ENCODE measurements around the gene UBQLN2. TPM values are rescaled to one million over a fixed set of nuclear protein-coding genes. Genes with fewer than 3 reads are reported as not detected.
A peak's percentile ranks its signal among the peaks of the same experiment; 100 is the strongest.
"Not testable (repeated sequence)": the region's sequence is repeated elsewhere in the genome, so short reads cannot be mapped to it uniquely, and the experiment has no call there.

UBQLN2 gene
- total RNA-seq, 4 donors from 2014 or later, result 22.2 to 27.8 (median 25.3) TPM

DNA sequence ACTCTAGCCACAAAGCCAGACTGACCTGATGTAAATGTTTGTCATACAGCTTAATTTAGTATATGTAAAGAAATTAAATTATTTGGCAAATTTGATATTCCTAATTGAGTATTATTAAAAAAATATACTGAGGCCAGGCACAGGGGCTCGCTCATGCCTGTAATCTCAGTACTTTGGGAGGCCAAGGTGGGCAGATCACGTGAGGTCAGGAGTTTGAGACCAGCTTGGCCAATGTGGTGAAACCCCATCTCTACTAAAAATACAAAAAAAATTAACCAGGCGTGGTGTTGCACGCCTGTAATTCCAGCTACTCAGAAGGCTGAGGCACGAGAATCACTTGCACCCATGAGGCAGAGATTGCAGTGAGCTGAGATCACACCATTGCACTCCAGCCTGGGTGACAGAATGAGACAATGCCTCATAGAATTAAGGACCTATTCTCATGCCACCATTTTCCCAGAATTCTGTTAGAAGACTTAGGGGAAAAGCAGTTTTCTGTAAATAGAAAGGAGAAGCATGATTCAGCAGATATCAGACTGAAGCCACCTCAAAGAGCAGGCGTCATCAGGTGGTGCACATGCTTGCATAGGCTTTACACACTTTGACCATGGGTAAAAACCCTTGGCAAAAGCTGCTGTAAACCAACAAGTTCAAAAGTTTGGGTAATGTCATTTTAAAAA is 6.1 kb downstream of the UBQLN2 start:
- Histone ChIP-seq H3K36me3 (no peaks in the 10 kb centered on the region), H3K4me1 (peaks cover 0 to 40% (median 7%) of the 10 kb centered on the region in 4 donors), H3K9me3 (no peaks in the 10 kb centered on the region), H3K27ac (peak overlapping the region in 2 of 4 donors; percentile 66 to 74), H3K27me3 (no peaks in the 10 kb centered on the region), H3K4me3 (no peak overlapping the region)
- WGBS, 2 donors, result 42 to 61% methylated on average over 6 of the region's 6 CpGs
- no peak for DNase-seq (ENCODE audit: low spot score in 2 of 2)
- no peak for TF ChIP-seq EP300 (IDR thresholded peaks at IDR 0.05)
- TF ChIP-seq, protein P1, sequence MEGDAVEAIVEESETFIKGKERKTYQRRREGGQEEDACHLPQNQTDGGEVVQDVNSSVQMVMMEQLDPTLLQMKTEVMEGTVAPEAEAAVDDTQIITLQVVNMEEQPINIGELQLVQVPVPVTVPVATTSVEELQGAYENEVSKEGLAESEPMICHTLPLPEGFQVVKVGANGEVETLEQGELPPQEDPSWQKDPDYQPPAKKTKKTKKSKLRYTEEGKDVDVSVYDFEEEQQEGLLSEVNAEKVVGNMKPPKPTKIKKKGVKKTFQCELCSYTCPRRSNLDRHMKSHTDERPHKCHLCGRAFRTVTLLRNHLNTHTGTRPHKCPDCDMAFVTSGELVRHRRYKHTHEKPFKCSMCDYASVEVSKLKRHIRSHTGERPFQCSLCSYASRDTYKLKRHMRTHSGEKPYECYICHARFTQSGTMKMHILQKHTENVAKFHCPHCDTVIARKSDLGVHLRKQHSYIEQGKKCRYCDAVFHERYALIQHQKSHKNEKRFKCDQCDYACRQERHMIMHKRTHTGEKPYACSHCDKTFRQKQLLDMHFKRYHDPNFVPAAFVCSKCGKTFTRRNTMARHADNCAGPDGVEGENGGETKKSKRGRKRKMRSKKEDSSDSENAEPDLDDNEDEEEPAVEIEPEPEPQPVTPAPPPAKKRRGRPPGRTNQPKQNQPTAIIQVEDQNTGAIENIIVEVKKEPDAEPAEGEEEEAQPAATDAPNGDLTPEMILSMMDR (IDR thresholded peaks at IDR 0.05), result no peak
- no peak for TF ChIP-seq POLR2A (IDR thresholded peaks at IDR 0.05)

DNA sequence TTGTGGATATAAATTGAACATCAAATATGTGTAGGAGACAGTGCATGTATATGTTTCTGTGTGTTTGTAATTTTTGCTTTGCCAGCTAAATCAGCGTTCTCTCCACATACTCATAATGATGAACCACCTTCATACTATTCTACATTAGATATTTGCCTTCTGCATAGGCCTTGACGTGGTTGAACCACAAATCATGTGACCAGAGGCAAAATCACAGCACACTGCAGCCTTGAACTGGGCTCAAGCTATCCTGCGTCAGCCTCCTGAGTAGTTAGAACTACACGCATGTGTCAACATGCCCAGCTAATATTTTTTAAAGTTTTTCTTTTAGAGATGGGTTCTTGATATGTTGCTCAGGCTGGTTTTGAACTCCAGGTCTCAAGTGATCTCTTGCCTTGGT is 9.5 kb downstream of the UBQLN2 start:
- H3K27me3 ChIP-seq, result no peaks in the 10 kb centered on the region
- peaks cover 0 to 24% (median 7%) of the 10 kb centered on the region in 4 donors for H3K4me1 ChIP-seq
- H3K9me3 ChIP-seq, result no peaks in the 10 kb centered on the region
- TF ChIP-seq EP300 (IDR thresholded peaks at IDR 0.05) (no peak), POLR2A (IDR thresholded peaks at IDR 0.05) (no peak)
- TF ChIP-seq, protein P1 (IDR thresholded peaks at IDR 0.05), result no peak
- H3K4me3 ChIP-seq, result no peak overlapping the region
- H3K36me3 ChIP-seq, result peaks cover 0 to 5% (median 0%) of the 10 kb centered on the region in 3 donors
- no peak overlapping the region for H3K27ac ChIP-seq
- WGBS, 2 donors, result 79 to 91% methylated on average over 4 of the region's 4 CpGs
- no peak for DNase-seq (ENCODE audit: low spot score in 2 of 2)

DNA sequence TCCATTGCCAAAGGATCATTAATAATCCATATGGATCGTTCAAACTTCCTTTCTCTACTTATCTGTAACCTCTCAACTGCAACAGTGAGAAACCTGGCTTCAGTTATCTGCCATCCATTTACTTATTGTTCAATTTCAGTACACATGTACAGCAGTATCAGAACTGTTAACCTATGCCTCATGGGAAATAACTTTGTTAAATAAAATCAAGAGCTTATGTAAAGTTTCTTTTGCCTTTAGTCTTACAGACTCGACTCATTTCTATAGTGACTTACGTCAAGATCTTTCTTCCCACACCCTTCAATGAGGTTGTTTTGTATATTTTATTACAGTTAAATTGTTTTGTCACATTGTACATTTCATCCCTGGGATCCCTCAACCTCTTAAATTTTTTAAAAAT is 11.4 kb downstream of the UBQLN2 start:
- Histone ChIP-seq H3K4me1 (peaks cover 0 to 6% (median 2%) of the 10 kb centered on the region in 4 donors), H3K9me3 (no peaks in the 10 kb centered on the region), H3K36me3 (peaks cover 0 to 5% (median 0%) of the 10 kb centered on the region in 3 donors), H3K27ac (no peak overlapping the region), H3K27me3 (no peaks in the 10 kb centered on the region), H3K4me3 (no peak overlapping the region)
- DNase-seq (ENCODE audit: low spot score in 2 of 2), result no peak
- TF ChIP-seq POLR2A (IDR thresholded peaks at IDR 0.05), result no peak
- no peak for TF ChIP-seq EP300 (IDR thresholded peaks at IDR 0.05)
- TF ChIP-seq, protein P1 (IDR thresholded peaks at IDR 0.05), result no peak
- 84 to 100% methylated on average over 3 of the region's 3 CpGs for WGBS, 2 donors

DNA sequence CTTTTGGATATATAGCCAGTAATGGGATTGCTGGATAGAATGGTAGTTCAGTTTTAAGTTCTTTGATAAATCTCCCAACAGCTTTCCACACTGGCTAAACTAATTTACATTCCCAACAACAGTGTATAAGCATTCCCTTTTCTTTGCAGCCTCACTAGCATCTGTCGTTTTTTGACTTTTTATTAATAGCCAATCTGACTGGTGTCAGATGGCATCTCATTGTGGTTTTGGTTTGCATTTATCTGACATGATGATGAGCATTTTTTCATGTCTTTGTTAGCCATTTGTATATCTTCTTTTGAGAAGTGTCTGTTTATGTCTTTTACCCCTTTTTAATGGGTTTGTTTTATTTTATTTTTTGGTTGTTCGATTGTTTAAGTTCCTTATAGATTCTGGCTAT is 13.3 kb downstream of the UBQLN2 start:
- WGBS, 2 donors, result 79 to 89% methylated on average over 2 of the region's 2 CpGs
- no peak overlapping the region for H3K4me3 ChIP-seq
- peaks cover 0 to 12% (median 0%) of the 10 kb centered on the region in 3 donors for H3K36me3 ChIP-seq
- peaks cover 0 to 3% (median 0%) of the 10 kb centered on the region in 4 donors for H3K9me3 ChIP-seq
- TF ChIP-seq EP300 (IDR thresholded peaks at IDR 0.05) (no peak), POLR2A (IDR thresholded peaks at IDR 0.05) (no peak)
- TF ChIP-seq, protein P1 (IDR thresholded peaks at IDR 0.05), result no peak
- H3K27ac ChIP-seq, result no peak overlapping the region
- DNase-seq (ENCODE audit: low spot score in 2 of 2), result no peak
- no peaks in the 10 kb centered on the region for H3K4me1 ChIP-seq
- no peaks in the 10 kb centered on the region for H3K27me3 ChIP-seq

DNA sequence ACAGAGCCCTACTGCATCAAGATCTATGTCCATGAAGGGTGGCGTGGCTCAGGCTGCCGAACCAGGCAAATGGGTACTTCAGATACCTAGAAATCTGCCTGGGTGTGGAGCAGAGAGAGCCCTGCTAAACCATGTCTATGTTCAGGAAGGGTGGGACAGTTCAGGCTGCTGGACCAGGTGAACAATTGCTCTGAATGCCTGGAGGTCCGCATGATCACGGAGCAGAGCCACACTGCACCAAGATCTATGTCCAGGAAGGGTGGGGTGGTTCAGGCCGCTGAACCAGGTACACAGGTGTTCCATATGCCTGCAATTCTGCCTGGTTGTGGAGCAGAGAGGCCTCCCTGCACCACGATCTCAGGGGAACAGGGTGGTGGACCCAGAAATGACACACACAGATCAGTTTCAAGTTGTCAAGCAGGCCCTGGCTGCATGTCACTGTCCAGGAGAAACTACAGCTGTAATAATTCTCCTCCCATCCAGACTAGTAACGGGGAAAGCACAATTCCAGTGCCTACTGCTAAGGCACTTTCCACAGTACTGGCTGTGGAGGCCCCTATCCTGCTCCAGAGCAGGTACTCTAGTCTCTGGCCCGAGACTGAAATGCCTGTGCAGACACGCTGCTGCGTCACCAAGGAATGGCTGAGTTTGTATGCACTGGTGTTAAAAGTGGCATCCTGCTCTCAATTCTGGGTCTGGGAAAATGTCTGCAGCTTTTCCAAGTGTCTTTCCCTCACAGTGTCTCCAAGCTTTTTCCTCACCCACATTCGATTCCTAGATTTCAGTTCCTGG is 25.2 kb downstream of the UBQLN2 start:
- TF ChIP-seq EP300 (IDR thresholded peaks at IDR 0.05), result no peak
- TF ChIP-seq POLR2A (IDR thresholded peaks at IDR 0.05), result no peak
- TF ChIP-seq, protein P1 (IDR thresholded peaks at IDR 0.05), result no peak
- WGBS, 2 donors, result 85 to 88% methylated on average over 4 to 10 of the region's 11 CpGs
- Histone ChIP-seq H3K27me3 (no peaks in the 10 kb centered on the region), H3K4me3 (no peak overlapping the region), H3K27ac (no peak overlapping the region), H3K4me1 (no peaks in the 10 kb centered on the region), H3K9me3 (peaks cover 0 to 10% (median 0%) of the 10 kb centered on the region in 4 donors), H3K36me3 (peaks cover 0 to 15% (median 0%) of the 10 kb centered on the region in 3 donors)
- DNase-seq (ENCODE audit: low spot score in 2 of 2), result no peak

DNA sequence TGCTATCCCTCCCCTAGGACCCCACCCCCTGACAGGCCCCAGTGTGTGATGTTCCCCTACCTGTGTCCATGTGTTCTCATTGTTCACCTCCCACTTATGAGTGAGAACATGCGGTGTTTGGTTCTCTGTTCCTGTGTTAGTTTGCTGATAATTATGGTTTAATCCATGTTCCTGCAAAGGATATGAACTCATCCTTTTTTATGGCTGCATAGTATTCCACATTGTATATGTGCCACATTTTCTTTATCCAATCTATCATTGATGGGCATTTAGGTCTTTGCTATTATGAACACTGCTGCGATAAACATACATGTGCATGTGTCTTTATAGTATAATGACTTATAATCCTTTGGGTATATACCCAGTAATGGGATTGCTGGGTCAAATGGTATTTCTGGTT is 28.4 kb downstream of the UBQLN2 start:
- Histone ChIP-seq H3K36me3 (peaks cover 0 to 16% (median 0%) of the 10 kb centered on the region in 3 donors), H3K9me3 (peaks cover 0 to 17% (median 0%) of the 10 kb centered on the region in 4 donors)
- WGBS, 2 donors, result 90 to 100% methylated on average over 2 of the region's 2 CpGs
- not testable (repeated sequence) for H3K27ac ChIP-seq; H3K4me1 ChIP-seq; H3K27me3 ChIP-seq; DNase-seq (ENCODE audit: low spot score in 2 of 2); H3K4me3 ChIP-seq

All from tibial nerve (tissue), 4 donors.